WTC11 (cell line): Measurements from ENCODE around the gene INPP5K. TPM values are rescaled to one million over a fixed set of nuclear protein-coding genes. Genes with fewer than 3 reads are reported as not detected.
A peak's percentile ranks its signal among the peaks of the same experiment; 100 is the strongest.

ENCODE experiments used
- ATAC-seq: fragments of 200-7000 bp; cut with Tn5 transposase; 2 replicates; pipeline ENCODE4 v1.10.0; 2021; ENCODE audit warnings: mild to moderate bottlenecking, moderate library complexity
- CTCF ChIA-PET: fragments of 300-600 bp; sonication (Branson Sonifier 250); formaldehyde crosslinking; loops from one replicate; lab custom pipeline; 2021; ENCODE audit warnings: antibody characterized with exemption; lab: Charles Lee
- POLR2A ChIA-PET: fragments of 350-600 bp; sonication (Branson Sonifier 250); formaldehyde crosslinking; loops from one replicate; lab custom pipeline; 2021; ENCODE audit warnings: antibody characterized with exemption; lab: Charles Lee
- DNase-seq: peaks from one replicate; pipeline ENCODE4 v3.0.0; 2021; ENCODE audit warnings: low spot score
- H3K27ac Mint-ChIP-seq: 2 replicates; pipeline ENCODE4 v1.8.0; 2021; ENCODE audit warnings: mixed read lengths
- H3K27me3 Mint-ChIP-seq: 2 replicates; pipeline ENCODE4 v1.8.0; 2021; ENCODE audit warnings: low read depth, mild to moderate bottlenecking, moderate library complexity, mixed read lengths
- H3K36me3 Mint-ChIP-seq: 2 replicates; pipeline ENCODE4 v1.8.0; 2021; ENCODE audit warnings: mixed read lengths
- H3K4me1 Mint-ChIP-seq: 2 replicates; pipeline ENCODE4 v1.8.0; 2022; ENCODE audit warnings: mixed read lengths
- H3K4me3 Mint-ChIP-seq: 2 replicates; pipeline ENCODE4 v1.8.0; 2021; ENCODE audit warnings: mild to moderate bottlenecking, moderate library complexity, mixed read lengths
- H3K9me3 Mint-ChIP-seq: 2 replicates; pipeline ENCODE4 v1.8.0; 2021; ENCODE audit warnings: mixed read lengths
- ARID4B ChIP-seq: sonication (generic); formaldehyde crosslinking; IDR thresholded peaks from 2 replicates; pipeline ENCODE4 v1.8.0; 2023; ENCODE audit warnings: missing genetic modification reagents, mild to moderate bottlenecking, borderline replicate concordance
- E2F4 ChIP-seq: sonication (generic); formaldehyde crosslinking; IDR thresholded peaks from 2 replicates; pipeline ENCODE4 v1.8.1; 2022; ENCODE audit warnings: low read depth, mild to moderate bottlenecking, moderate library complexity, missing genetic modification reagents, borderline replicate concordance
- ESRRA ChIP-seq: sonication (generic); formaldehyde crosslinking; IDR thresholded peaks from 2 replicates; pipeline ENCODE4 v1.8.1; 2022; ENCODE audit warnings: mild to moderate bottlenecking, missing genetic modification reagents, borderline replicate concordance
- FOXK1 ChIP-seq: sonication (generic); formaldehyde crosslinking; IDR thresholded peaks from 2 replicates; pipeline ENCODE4 v1.8.0; 2022; ENCODE audit warnings: mild to moderate bottlenecking, moderate library complexity, missing genetic modification reagents
- GTF2I ChIP-seq: fragments of 250-450 bp; sonication (Bioruptor Pico); conservative IDR thresholded peaks from 2 replicates; pipeline ENCODE4 v1.4.0; 2021; ENCODE audit warnings: mild to moderate bottlenecking
- MLX ChIP-seq: sonication (generic); formaldehyde crosslinking; IDR thresholded peaks from 2 replicates; pipeline ENCODE4 v1.8.1; 2023; ENCODE audit warnings: mild to moderate bottlenecking, missing genetic modification reagents, moderate library complexity
- NFE2L1 ChIP-seq: sonication (generic); formaldehyde crosslinking; IDR thresholded peaks from 2 replicates; pipeline ENCODE4 v1.8.1; 2023; ENCODE audit warnings: missing genetic modification reagents
- NFYB ChIP-seq: sonication (generic); formaldehyde crosslinking; conservative IDR thresholded peaks from 2 replicates; pipeline ENCODE4 v1.8.0; 2022; ENCODE audit warnings: low read depth, missing genetic modification reagents
- NR1H2 ChIP-seq: sonication (generic); formaldehyde crosslinking; IDR thresholded peaks from 2 replicates; pipeline ENCODE4 v1.9.0; 2021; ENCODE audit warnings: mild to moderate bottlenecking, moderate library complexity, missing genetic modification reagents
- SOX15 ChIP-seq: fragments of 250-450 bp; sonication (Bioruptor Pico); IDR thresholded peaks from 2 replicates; pipeline ENCODE4 v1.9.0; 2021; ENCODE audit warnings: mild to moderate bottlenecking
- SP1 ChIP-seq: sonication (generic); formaldehyde crosslinking; conservative IDR thresholded peaks from 2 replicates; pipeline ENCODE4 v1.8.1; 2022; ENCODE audit warnings: missing genetic modification reagents
- USF2 ChIP-seq: sonication (generic); formaldehyde crosslinking; IDR thresholded peaks from 2 replicates; pipeline ENCODE4 v1.8.1; 2023; ENCODE audit warnings: mild to moderate bottlenecking, missing genetic modification reagents, moderate library complexity
- ZNF317 ChIP-seq: sonication (generic); formaldehyde crosslinking; IDR thresholded peaks from 2 replicates; pipeline ENCODE4 v1.8.1; 2023; ENCODE audit warnings: low read depth, mild to moderate bottlenecking, moderate library complexity, missing genetic modification reagents, borderline replicate concordance
- ZNF396 ChIP-seq: fragments of 250-450 bp; sonication (Bioruptor Pico); IDR thresholded peaks from 2 replicates; pipeline ENCODE4 v1.8.0; 2021; ENCODE audit warnings: mild to moderate bottlenecking, moderate library complexity, borderline replicate concordance
- ZNF512 ChIP-seq: sonication (generic); formaldehyde crosslinking; IDR thresholded peaks from 2 replicates; pipeline ENCODE4 v1.8.1; 2022; ENCODE audit warnings: missing genetic modification reagents, borderline replicate concordance
- total RNA-seq: library from RNA; stranded (reverse); gene quantifications from 3 replicates; pipeline ENCODE4 v1.2.3, GENCODE V29; 2021
- TF ChIP-seq, protein P1 (sequence below): sonication (generic); formaldehyde crosslinking; IDR thresholded peaks from 2 replicates; pipeline ENCODE4 v1.8.0; 2023; ENCODE audit warnings: mild to moderate bottlenecking, missing genetic modification reagents
- TF ChIP-seq, protein P2 (sequence below): sonication (generic); formaldehyde crosslinking; IDR thresholded peaks from 2 replicates; pipeline ENCODE4 v1.8.1; 2023; ENCODE audit warnings: mild to moderate bottlenecking, missing genetic modification reagents, borderline replicate concordance
- TF ChIP-seq, protein P3 (sequence below): sonication (generic); formaldehyde crosslinking; IDR thresholded peaks from 2 replicates; pipeline ENCODE4 v1.8.0; 2022; ENCODE audit warnings: mild to moderate bottlenecking, missing genetic modification reagents

INPP5K gene
- total RNA-seq, 1 experiment from 2014 or later = 26.8 TPM

DNA sequence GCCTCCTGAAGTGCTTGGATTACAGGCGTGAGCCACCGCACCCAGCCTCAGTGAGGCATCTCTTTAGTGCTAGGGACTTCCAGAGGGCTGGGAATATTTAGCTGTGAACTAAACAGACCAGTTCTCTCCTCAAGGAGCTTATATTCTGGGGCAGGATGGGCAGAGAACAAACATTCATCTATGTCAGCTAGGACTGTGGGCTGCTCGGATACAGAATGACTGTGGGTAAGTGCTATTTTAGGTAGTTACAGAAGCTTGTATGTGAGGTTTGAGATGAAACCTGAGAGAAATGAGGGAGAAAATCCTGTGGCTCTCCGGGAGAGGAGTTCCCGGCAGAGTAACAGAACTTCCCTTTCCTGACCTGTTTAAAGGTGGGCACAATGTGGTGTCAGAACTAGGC, 6.2 kb upstream of the INPP5K start:
- no peak for DNase-seq
- no peaks in the 10 kb centered on the region for H3K9me3 Mint-ChIP-seq
- no peaks in the 10 kb centered on the region for H3K27me3 Mint-ChIP-seq
- no peak for ATAC-seq
- H3K4me1 Mint-ChIP-seq = peaks cover 2% of the 10 kb centered on the region
- ChIA-PET CTCF (interaction anchor here (0.8 to 1.2 kb wide), 2 partner anchors 11 to 30 kb away, joined by 3 read pairs; partner anchors contain the start of gene MYO1C), POLR2A (no interaction called here)
- H3K27ac Mint-ChIP-seq = no peak overlapping the region
- TF ChIP-seq ZNF512 (CRISPR knock-in tag) (no peak), NFYB (CRISPR knock-in tag) (no peak), SP1 (CRISPR knock-in tag) (no peak), SOX15 (no peak), GTF2I (CRISPR knock-in tag) (no peak), ARID4B (no peak), USF2 (no peak), FOXK1 (CRISPR knock-in tag) (no peak)
- H3K4me3 Mint-ChIP-seq = no peak overlapping the region
- peaks cover 9% of the 10 kb centered on the region; the same call in 1 of the 2 replicates for H3K36me3 Mint-ChIP-seq

GRCh38 chr17:1521086-1521640, 4.8 kb upstream of the INPP5K start:
- Mint-ChIP-seq H3K4me1 (peaks cover 4% of the 10 kb centered on the region), H3K27ac (peak overlapping the region; percentile 27; the same call in 1 of the 2 replicates), H3K27me3 (no peaks in the 10 kb centered on the region), H3K36me3 (peaks cover 9% of the 10 kb centered on the region; the same call in 1 of the 2 replicates), H3K4me3 (no peak overlapping the region), H3K9me3 (no peaks in the 10 kb centered on the region)
- no peak for ATAC-seq
- ChIA-PET POLR2A (interaction anchor here (1.1 kb wide), 1 partner anchor 12 kb away, joined by 3 read pairs; no protein-coding TSS in a partner anchor), CTCF (interaction anchor here (0.9 to 1.2 kb wide), 2 partner anchors 12 to 128 kb away, joined by 3 to 4 read pairs; partner anchors contain the start of gene RILP)
- no peak for DNase-seq
- TF ChIP-seq MLX (CRISPR knock-in tag) (no peak), E2F4 (no peak), ZNF396 (CRISPR knock-in tag) (no peak), ZNF317 (CRISPR knock-in tag) (no peak), NFE2L1 (CRISPR knock-in tag) (no peak), NR1H2 (CRISPR knock-in tag) (no peak), ESRRA (no peak)
- TF ChIP-seq, protein P1, sequence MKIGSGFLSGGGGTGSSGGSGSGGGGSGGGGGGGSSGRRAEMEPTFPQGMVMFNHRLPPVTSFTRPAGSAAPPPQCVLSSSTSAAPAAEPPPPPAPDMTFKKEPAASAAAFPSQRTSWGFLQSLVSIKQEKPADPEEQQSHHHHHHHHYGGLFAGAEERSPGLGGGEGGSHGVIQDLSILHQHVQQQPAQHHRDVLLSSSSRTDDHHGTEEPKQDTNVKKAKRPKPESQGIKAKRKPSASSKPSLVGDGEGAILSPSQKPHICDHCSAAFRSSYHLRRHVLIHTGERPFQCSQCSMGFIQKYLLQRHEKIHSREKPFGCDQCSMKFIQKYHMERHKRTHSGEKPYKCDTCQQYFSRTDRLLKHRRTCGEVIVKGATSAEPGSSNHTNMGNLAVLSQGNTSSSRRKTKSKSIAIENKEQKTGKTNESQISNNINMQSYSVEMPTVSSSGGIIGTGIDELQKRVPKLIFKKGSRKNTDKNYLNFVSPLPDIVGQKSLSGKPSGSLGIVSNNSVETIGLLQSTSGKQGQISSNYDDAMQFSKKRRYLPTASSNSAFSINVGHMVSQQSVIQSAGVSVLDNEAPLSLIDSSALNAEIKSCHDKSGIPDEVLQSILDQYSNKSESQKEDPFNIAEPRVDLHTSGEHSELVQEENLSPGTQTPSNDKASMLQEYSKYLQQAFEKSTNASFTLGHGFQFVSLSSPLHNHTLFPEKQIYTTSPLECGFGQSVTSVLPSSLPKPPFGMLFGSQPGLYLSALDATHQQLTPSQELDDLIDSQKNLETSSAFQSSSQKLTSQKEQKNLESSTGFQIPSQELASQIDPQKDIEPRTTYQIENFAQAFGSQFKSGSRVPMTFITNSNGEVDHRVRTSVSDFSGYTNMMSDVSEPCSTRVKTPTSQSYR = no peak
- TF ChIP-seq, protein P2, sequence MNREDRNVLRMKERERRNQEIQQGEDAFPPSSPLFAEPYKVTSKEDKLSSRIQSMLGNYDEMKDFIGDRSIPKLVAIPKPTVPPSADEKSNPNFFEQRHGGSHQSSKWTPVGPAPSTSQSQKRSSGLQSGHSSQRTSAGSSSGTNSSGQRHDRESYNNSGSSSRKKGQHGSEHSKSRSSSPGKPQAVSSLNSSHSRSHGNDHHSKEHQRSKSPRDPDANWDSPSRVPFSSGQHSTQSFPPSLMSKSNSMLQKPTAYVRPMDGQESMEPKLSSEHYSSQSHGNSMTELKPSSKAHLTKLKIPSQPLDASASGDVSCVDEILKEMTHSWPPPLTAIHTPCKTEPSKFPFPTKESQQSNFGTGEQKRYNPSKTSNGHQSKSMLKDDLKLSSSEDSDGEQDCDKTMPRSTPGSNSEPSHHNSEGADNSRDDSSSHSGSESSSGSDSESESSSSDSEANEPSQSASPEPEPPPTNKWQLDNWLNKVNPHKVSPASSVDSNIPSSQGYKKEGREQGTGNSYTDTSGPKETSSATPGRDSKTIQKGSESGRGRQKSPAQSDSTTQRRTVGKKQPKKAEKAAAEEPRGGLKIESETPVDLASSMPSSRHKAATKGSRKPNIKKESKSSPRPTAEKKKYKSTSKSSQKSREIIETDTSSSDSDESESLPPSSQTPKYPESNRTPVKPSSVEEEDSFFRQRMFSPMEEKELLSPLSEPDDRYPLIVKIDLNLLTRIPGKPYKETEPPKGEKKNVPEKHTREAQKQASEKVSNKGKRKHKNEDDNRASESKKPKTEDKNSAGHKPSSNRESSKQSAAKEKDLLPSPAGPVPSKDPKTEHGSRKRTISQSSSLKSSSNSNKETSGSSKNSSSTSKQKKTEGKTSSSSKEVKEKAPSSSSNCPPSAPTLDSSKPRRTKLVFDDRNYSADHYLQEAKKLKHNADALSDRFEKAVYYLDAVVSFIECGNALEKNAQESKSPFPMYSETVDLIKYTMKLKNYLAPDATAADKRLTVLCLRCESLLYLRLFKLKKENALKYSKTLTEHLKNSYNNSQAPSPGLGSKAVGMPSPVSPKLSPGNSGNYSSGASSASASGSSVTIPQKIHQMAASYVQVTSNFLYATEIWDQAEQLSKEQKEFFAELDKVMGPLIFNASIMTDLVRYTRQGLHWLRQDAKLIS (CRISPR knock-in tag) = no peak
- TF ChIP-seq, protein P3, sequence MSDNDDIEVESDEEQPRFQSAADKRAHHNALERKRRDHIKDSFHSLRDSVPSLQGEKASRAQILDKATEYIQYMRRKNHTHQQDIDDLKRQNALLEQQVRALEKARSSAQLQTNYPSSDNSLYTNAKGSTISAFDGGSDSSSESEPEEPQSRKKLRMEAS (CRISPR knock-in tag) = no peak
